Parathyroid adenoma (tissue), 2 donors: Measurements from ENCODE around the gene ELMO2.

Experiments
- H2AFZ ChIP-seq: fragments of 300-600 bp; sonication (generic); one replicate; pipeline ENCODE4 v1.7.0; 2017; ENCODE audit warnings: antibody characterized with exemption, mild to moderate bottlenecking
- H3K27ac ChIP-seq: fragments of 300-600 bp; sonication (generic); one replicate; pipeline ENCODE4 v1.7.0; 2017
- H3K27me3 ChIP-seq: fragments of 300-600 bp; sonication (generic); one replicate; pipeline ENCODE4 v1.7.0; 2017; ENCODE audit warnings: low read length; ENCODE audit not compliant: control insufficient read depth, insufficient read depth
- H3K36me3 ChIP-seq: fragments of 300-600 bp; sonication (generic); one replicate; pipeline ENCODE4 v1.7.0; 2017; ENCODE audit warnings: low read length; ENCODE audit not compliant: control insufficient read depth, insufficient read depth
- H3K4me1 ChIP-seq: fragments of 300-600 bp; sonication (generic); one replicate; pipeline ENCODE4 v1.7.0; 2017; ENCODE audit warnings: control low read depth
- H3K4me2 ChIP-seq: fragments of 300-600 bp; sonication (generic); one replicate; pipeline ENCODE4 v1.7.0; 2017; ENCODE audit warnings: low read length
- H3K4me3 ChIP-seq: fragments of 300-600 bp; sonication (generic); one replicate; pipeline ENCODE4 v1.7.0; 2017; ENCODE audit warnings: low read depth, low read length
- H3K79me2 ChIP-seq: fragments of 300-600 bp; sonication (generic); one replicate; pipeline ENCODE4 v1.7.0; 2017; ENCODE audit warnings: control low read depth
- H3K9ac ChIP-seq: fragments of 300-600 bp; sonication (generic); one replicate; pipeline ENCODE4 v1.7.0; 2017; ENCODE audit warnings: mild to moderate bottlenecking
- H3K9me3 ChIP-seq: fragments of 300-600 bp; sonication (generic); one replicate; pipeline ENCODE4 v1.7.0; 2017; ENCODE audit warnings: low read length; ENCODE audit not compliant: control insufficient read depth
- TF ChIP-seq, protein P1 (sequence below): fragments of 300-600 bp; sonication (generic); IDR thresholded peaks from one replicate; pipeline ENCODE4 v1.7.0; 2017; ENCODE audit warnings: antibody characterized with exemption, mild to moderate bottlenecking
- donor health status: primary hyperparathyroidism.

ELMO2 gene

DNA sequence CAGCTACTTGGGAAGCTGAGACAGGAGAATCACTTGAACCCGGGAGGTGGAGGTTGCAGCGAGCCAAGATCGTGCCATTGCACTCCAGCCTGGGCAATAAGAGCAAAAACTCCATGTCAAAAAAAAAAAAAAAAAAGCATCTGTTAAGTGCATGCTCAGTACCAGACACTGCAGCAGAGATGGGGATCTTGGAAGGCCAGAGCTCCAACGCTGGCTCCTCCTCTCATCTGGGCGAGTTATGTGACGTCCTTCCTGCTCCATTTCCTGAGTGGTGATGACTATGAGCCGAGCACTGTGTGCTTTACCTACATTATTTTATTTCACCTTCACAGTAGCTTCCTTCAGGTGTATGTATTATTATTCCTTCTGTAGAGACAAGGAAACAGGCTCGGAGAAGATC is 59.6 kb downstream of the ELMO2 start:
- no peaks in the 10 kb centered on the region for H3K79me2 ChIP-seq
- H3K36me3 ChIP-seq: no peaks in the 10 kb centered on the region
- TF ChIP-seq, protein P1, sequence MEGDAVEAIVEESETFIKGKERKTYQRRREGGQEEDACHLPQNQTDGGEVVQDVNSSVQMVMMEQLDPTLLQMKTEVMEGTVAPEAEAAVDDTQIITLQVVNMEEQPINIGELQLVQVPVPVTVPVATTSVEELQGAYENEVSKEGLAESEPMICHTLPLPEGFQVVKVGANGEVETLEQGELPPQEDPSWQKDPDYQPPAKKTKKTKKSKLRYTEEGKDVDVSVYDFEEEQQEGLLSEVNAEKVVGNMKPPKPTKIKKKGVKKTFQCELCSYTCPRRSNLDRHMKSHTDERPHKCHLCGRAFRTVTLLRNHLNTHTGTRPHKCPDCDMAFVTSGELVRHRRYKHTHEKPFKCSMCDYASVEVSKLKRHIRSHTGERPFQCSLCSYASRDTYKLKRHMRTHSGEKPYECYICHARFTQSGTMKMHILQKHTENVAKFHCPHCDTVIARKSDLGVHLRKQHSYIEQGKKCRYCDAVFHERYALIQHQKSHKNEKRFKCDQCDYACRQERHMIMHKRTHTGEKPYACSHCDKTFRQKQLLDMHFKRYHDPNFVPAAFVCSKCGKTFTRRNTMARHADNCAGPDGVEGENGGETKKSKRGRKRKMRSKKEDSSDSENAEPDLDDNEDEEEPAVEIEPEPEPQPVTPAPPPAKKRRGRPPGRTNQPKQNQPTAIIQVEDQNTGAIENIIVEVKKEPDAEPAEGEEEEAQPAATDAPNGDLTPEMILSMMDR: no peak
- H3K4me1 ChIP-seq: peaks cover 7% of the 10 kb centered on the region
- no peaks in the 10 kb centered on the region for H3K27me3 ChIP-seq
- H3K9ac ChIP-seq: no peak overlapping the region
- H2AFZ ChIP-seq: no peak overlapping the region
- H3K4me2 ChIP-seq: no peak overlapping the region
- no peak overlapping the region for H3K4me3 ChIP-seq
- no peaks in the 10 kb centered on the region for H3K9me3 ChIP-seq
- no peak overlapping the region for H3K27ac ChIP-seq

DNA sequence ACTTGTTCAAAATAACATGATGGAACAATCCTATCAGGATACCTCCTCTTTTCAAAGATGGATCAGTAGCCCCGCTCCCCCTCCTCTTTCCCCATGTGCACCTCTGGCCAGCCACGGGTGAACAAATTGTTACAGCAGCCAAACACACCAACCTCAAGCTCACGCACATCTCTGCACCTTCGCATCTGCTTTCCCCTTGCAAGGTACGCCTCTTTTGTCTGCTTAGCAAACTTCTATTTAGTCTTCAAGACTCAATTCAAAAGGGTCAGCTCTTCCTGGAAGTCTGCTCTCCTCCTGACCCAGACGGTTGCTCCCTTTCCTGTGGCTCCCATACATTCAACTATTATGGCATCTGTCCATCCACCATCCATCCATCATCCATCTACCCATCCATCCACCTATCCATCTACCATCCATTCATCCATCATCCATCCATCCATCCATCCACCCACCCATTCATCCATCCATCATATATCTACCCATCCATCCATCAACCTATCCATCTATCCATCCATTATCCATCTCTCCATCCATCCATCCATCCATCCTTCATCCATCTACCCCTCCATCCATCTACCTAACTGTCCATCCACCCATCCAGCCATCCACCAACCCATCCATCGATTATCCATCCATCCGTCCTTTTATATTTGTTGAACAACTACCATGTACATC is 61.8 kb downstream of the ELMO2 start:
- Histone ChIP-seq H3K27ac (no peak overlapping the region), H3K27me3 (no peaks in the 10 kb centered on the region), H3K4me2 (no peak overlapping the region), H3K4me1 (peaks cover 9% of the 10 kb centered on the region), H3K9ac (no peak overlapping the region), H3K79me2 (no peaks in the 10 kb centered on the region), H3K4me3 (no peak overlapping the region), H3K36me3 (no peaks in the 10 kb centered on the region), H2AFZ (no peak overlapping the region), H3K9me3 (no peaks in the 10 kb centered on the region)
- TF ChIP-seq, protein P1: no peak

DNA sequence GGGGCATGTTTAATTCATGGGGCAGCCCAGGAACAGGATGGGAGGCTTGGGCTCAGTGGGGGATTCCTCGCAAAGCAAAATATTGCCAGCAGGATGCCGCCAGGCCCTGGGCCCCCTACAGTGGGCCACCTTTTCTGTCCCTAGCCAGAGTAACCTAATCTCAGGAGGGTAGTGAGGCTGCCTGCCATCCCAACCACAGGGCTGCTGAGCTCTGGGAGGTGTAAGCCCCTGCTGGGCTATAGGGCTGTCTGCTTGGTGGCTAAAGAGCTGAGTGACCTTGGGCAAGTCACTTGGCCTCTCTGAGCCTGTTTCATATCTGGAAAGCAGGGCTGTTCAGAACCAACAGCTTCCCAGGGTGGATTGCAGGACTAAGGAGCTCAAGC is 62.4 kb downstream of the ELMO2 start:
- TF ChIP-seq, protein P1: no peak
- H3K27ac ChIP-seq: no peak overlapping the region

DNA sequence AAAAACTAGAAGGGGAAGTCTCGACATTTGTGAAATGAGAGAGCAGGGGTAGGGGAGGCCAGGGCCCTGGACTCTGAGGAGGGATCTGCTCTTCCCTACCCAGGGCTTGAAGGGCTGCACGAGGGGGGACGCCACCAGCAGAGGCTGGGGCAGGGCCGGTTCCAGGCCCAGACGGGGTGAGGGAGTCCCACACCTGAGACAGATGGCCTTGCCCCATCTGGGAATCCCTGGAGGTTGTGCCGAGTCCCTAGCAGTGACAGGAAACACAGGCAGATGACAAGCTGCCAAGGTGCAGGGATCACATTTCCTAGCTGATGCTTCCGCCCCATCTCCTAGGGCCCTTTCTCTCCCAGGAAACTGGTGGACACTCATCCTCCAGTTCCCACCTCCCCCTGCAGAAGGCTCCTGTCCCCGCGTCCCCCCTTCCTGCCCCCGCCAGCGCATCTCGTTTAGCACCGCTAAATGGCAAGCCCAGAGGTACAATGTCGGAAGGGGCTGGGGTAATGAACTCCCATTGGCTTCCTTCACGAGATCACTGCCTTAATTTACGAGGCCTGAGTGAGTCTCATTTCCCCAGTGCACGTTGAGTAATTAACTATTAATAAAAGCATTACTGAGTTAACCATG is 63.0 kb downstream of the ELMO2 start:
- Histone ChIP-seq H3K9me3 (no peaks in the 10 kb centered on the region), H3K79me2 (no peaks in the 10 kb centered on the region), H3K36me3 (no peaks in the 10 kb centered on the region), H3K27me3 (no peaks in the 10 kb centered on the region), H3K9ac (no peak overlapping the region), H3K4me1 (peaks cover 9% of the 10 kb centered on the region), H3K27ac (no peak overlapping the region), H3K4me2 (no peak overlapping the region), H3K4me3 (no peak overlapping the region), H2AFZ (peak overlapping the region; percentile 54)
- TF ChIP-seq, protein P1: no peak

More for the DNA sequence above, 62.4 kb downstream of the ELMO2 start:
- Histone ChIP-seq H3K27me3 (no peaks in the 10 kb centered on the region), H3K4me2 (no peak overlapping the region), H3K9ac (no peak overlapping the region), H3K4me1 (peaks cover 9% of the 10 kb centered on the region), H3K79me2 (no peaks in the 10 kb centered on the region), H3K4me3 (no peak overlapping the region), H3K9me3 (no peaks in the 10 kb centered on the region), H3K36me3 (no peaks in the 10 kb centered on the region), H2AFZ (peak overlapping the region; percentile 54)
